Inflammatory macrophage (primary cell): ENCODE measurements around the gene TTF1.
A peak's percentile ranks its signal among the peaks of the same experiment; 100 is the strongest.
"Not testable (repeated sequence)": the region's sequence is repeated elsewhere in the genome, so short reads cannot be mapped to it uniquely, and the experiment has no call there.

ENCODE experiments used
- DNase-seq, 2 donors: peaks; one replicate each; pipeline ENCODE4 v3.0.0-alpha.2; 2020 to 2022

The TTF1 gene

DNA sequence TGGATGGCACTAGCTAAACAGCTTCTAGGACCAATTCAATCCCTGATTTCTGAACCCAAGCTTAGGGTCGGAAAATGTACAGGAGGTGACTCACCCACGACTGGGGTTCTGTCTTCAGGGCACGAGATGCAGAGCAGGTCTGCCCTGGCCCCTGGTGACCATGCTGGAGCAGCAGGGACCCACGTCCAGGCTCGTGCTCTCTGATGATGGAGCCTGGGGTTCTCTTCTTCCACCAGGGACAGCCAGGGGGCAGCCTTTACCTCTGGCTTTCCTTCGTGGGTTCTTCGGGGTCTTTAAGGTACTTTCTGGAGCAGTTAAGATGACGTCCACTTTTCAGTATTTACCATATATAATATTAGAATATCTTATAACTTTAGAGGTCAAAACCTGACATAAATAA, 5.4 kb upstream of the TTF1 start:
- DNase-seq, result peak in 1 of 2 donors; percentile 14

- DNase-seq, result peak in 1 of 2 donors; percentile 14
These were observed 4.5 kb upstream of the TTF1 start for GRCh38 chr9:132411091-132411508.

DNA sequence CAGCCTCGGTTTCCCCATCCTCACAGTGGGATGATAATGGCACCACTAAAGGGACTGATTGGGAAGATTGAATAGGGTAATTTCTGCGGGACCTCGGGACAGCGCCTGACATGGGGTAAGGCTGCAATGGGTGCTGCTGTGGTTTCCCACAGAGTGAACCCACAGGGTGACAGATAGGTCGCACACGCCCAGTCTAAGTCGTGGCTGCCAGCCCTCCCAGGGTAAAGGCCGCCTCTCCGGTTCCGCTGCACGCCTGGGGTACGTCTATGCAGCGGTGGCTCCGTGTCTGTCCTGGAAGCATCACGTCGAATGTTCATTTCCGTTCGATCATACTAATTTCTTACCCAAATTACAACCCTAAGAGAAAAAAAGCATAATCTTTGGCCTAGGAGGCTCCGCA, 4.0 kb upstream of the TTF1 start:
- DNase-seq, result no peak

DNA sequence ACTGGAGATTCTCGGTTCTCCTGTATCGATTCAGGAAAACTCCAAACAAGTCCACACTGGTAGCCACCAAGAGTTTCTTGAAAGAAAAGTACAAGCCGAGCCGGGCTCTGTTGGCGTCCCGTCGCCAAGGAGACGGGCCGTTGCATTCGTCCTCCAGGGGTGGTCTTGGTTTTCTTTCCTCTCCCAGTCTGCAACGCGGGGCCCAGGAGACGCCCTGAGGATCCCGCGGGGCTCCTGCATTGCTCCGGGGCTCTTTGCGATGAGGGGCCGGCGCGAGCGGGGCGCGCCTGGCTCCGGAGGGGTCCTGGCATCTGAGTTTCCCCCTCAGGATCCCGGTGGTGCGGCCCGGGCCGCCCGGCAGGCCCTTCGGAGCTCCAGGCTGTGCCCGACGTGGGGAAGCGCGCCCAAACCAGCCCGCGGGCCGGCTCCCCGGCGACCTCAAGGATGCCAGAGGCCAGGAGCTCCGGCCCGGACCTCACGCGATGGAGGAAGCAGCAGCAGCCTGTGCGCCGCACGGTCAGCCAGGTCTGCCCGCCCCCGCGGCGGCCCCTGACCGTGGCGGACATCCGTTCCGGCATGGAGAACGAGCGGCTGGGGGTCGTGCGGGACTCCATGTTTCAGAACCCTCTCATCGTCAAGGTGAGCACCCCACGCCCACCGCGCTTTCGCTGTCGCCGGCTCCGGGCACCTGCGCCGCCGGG, 3.3 kb upstream of the TTF1 start, which contains the start of gene CFAP77:
Gene CFAP77, plus strand, starts transcription at position 384 of the 701 bp plus-strand sequence. Its CDS starts 61 bp downstream, at position 445.
- DNase-seq, result peak; percentile 16 to 22

GRCh38 chr9:132408521-132408920, 1.9 kb upstream of the TTF1 start:
- no peak for DNase-seq

GRCh38 chr9:132407196-132407595, 556 bp upstream of the TTF1 start:
- no peak for DNase-seq

DNA sequence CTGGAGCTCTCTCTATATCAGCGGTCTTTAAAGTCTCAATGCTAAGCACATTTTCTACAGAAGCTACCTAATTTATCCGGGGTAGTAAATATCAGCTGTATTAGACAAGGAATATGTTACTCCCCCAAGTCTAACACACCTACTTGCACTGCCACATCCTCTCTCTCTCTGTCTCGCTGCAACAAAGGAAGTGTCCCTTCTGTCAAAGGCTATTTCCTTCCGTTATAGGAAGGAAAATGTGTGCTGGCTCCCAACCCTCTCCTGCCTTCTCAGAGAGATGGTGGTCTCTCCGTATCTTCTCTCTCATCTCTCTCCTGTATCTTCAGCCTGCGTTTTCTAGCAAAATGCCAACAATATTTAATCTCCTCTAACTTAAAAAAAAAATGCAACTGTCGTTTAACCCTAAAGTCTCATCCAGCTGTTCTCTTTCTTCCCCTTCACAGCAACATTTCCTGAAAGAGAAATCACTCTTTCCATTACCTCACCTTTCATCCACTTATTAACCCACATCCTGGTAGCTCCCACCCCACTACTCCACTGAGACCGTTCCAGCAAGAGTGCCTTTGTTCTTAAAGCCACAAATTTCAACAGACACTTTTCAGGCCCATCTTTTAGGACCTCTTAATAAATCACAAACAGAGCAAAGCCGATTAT, 2.3 kb downstream of the TTF1 start:
- no peak for DNase-seq

- DNase-seq, result no peak
These were observed 4.8 kb downstream of the TTF1 start for GRCh38 chr9:132401824-132402223.

DNA sequence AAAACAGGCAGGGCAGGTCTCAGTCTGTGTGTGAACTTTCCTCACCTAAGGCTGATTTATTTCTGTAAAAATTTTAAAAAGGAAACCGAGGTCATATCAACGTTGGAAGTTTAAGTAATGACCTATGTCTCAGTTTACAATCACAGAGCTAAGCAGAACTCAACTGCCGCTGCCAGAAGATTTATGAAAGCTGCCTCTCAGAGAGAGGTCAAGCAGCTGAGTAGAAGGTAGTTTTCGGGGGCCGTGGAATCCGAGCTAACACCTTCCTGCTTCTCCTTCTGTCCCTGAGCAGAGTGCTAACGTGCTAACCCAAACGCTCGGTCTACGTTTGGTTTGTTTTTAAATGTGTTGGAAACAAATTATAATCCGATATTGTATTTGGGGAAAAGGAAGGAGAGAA, 11.1 kb downstream of the TTF1 start:
- no peak for DNase-seq

GRCh38 chr9:132391449-132391848, 15.2 kb downstream of the TTF1 start:
- no peak for DNase-seq

- no peak for DNase-seq
These were observed 15.7 kb downstream of the TTF1 start for GRCh38 chr9:132390966-132391365.

DNA sequence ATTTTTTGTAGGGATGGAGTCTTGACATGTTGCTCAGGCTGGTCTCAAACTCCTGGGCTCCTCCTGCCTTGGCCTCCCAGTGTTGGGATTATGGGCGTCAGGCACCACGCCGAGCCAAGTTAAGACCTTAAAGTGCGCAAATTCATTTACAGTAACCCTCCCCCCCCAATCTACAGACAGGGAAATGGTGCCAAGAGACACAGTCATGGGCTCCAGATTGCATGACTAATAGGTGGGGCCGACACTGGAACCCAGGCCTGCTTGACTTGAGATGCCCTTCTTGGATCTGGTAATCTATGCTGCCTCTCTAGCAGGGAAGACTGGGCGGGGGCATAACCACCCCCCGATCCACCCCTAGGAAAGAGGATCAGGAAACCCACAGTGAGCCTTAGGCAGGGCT, 19.5 kb downstream of the TTF1 start:
- no peak for DNase-seq

DNA sequence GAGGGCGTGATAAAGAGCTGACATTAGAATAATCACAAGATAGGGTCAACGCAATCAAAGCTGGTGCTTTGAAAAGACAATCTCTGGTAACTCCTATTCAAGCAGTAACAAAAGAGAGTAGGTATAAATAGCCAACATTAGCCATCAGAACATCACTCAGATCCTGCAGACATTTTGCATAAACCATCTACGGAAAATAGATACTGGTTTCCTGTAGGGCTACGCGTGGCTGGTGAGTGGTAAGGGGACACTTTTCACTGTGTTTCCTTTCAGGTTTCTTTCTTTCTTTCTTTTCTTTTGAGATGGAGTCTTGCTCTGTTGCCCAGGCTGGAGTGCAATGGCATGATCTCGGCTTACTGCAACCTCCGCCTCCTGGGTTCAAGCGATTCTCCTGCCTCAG, 22.3 kb downstream of the TTF1 start:
- no peak for DNase-seq

GRCh38 chr9:132383462-132383883, 23.2 kb downstream of the TTF1 start:
- DNase-seq, result no peak

- peak; percentile 23 to 69 for DNase-seq
These were observed 24.6 kb downstream of the TTF1 start for GRCh38 chr9:132381966-132382541.

GRCh38 chr9:132378416-132378815, 28.2 kb downstream of the TTF1 start:
- DNase-seq, result not testable (repeated sequence)

GRCh38 chr9:132377769-132378168, 28.9 kb downstream of the TTF1 start:
- not testable (repeated sequence) for DNase-seq

- peak; percentile 87 to 88 for DNase-seq
These were observed 34.2 kb downstream of the TTF1 start for GRCh38 chr9:132372177-132373095.

DNA sequence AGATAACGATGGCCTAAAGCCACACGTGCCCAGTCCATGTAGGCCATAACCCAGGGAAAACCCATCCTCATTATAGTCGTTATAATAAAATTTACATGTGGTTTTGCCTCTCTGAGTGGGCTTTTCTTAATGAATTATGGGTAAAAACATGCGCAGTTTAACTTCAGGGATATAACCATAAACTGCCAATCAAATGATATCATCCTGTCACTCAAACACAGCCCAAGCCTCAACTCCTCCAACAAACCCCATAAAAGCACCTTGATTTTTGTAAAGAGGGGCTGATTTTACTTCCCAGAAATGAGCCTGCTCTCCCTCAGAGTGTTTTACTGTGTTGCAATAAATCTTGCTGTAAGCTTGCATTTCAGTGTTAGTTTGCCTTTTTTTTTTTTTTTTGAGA, 36.0 kb downstream of the TTF1 start:
- DNase-seq, result peak in 1 of 2 donors; percentile 47

DNA sequence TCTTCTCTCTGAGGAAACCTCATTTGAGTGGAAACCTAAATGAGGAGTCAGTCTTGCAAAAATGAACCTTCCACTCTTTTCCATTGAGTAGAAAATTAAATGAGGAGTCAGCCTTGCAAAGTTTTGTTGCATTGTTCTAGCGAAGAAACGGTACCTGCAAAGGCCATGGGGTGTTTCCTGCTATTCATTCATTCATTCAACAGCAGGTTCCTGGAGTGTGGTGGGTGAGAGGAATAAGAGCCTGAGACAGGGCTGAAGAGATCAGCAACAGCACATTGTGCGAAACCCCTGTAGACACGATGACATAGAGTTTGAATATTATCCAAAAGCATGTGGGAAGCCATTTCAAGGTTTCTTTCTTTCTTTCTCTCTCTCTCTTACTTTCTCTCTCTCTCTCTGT, 37.2 kb downstream of the TTF1 start:
- no peak for DNase-seq

- DNase-seq, result no peak
These were observed 38.9 kb downstream of the TTF1 start for GRCh38 chr9:132367613-132368313.

- peak in 1 of 2 donors; percentile 54 for DNase-seq
These were observed 40.2 kb downstream of the TTF1 start for GRCh38 chr9:132366481-132366880.
